ENCODE measurements around the gene TRIM9.

Gene TRIM9

GRCh38 chr14:51041108-51041531 lies 53.8 kb downstream of the TRIM9 start:
- Histone ChIP-seq H4K20me1 (ENCODE audit: insufficient read depth, low read length, poor library complexity, severe bottlenecking) (no peaks in the 10 kb centered on the region), H3K79me2 (ENCODE audit: insufficient read depth, low read length) (no peaks in the 10 kb centered on the region), H3K9ac (ENCODE audit: low read depth, low read length, poor library complexity, severe bottlenecking) (no peak overlapping the region), H3K9me2 (replicated peaks; ENCODE audit: low read depth, low read length) (no peaks in the 10 kb centered on the region), H3K4me3 (ENCODE audit: low read length, poor library complexity, severe bottlenecking) (no peak overlapping the region), H3K4me1 (ENCODE audit: insufficient read depth, low read length, poor library complexity, severe bottlenecking) (peaks cover 8% of the 10 kb centered on the region), H3K9me3 (ENCODE audit: insufficient read depth, low read depth, low read length) (no peaks in the 10 kb centered on the region), H3K36me3 (ENCODE audit: insufficient read depth, low read length) (no peaks in the 10 kb centered on the region), H2AFZ (ENCODE audit: low read length) (no peak overlapping the region), H3F3A (ENCODE audit: low read depth) (no peaks in the 10 kb centered on the region), H3K27me3 (ENCODE audit: insufficient read depth, low read length, poor library complexity, severe bottlenecking) (no peaks in the 10 kb centered on the region), H3K4me2 (ENCODE audit: low read depth, low read length, poor library complexity, severe bottlenecking) (no peak overlapping the region)
- TF ChIP-seq EZH2phosphoT487 (IDR thresholded peaks at IDR 0.05; ENCODE audit: borderline replicate concordance) (no peak), CTCF (conservative IDR thresholded peaks at IDR 0.05; ENCODE audit: low read length) (no peak)

- H3K9me3 ChIP-seq (ENCODE audit: insufficient read depth, low read depth, low read length): no peaks in the 10 kb centered on the region
Measured at GRCh38 chr14:51039252-51039651, 55.7 kb downstream of the TRIM9 start.

GRCh38 chr14:51035611-51036192 lies 59.2 kb downstream of the TRIM9 start:
- Histone ChIP-seq H3F3A (ENCODE audit: low read depth) (no peaks in the 10 kb centered on the region), H3K9me2 (replicated peaks; ENCODE audit: low read depth, low read length) (no peaks in the 10 kb centered on the region), H3K36me3 (ENCODE audit: insufficient read depth, low read length) (no peaks in the 10 kb centered on the region), H2AFZ (ENCODE audit: low read length) (no peak overlapping the region), H3K4me2 (ENCODE audit: low read depth, low read length, poor library complexity, severe bottlenecking) (no peak overlapping the region), H3K27me3 (ENCODE audit: insufficient read depth, low read length, poor library complexity, severe bottlenecking) (no peaks in the 10 kb centered on the region), H3K4me1 (ENCODE audit: insufficient read depth, low read length, poor library complexity, severe bottlenecking) (no peaks in the 10 kb centered on the region), H3K4me3 (ENCODE audit: low read length, poor library complexity, severe bottlenecking) (no peak overlapping the region), H4K20me1 (ENCODE audit: insufficient read depth, low read length, poor library complexity, severe bottlenecking) (no peaks in the 10 kb centered on the region), H3K9me3 (ENCODE audit: insufficient read depth, low read depth, low read length) (no peaks in the 10 kb centered on the region), H3K9ac (ENCODE audit: low read depth, low read length, poor library complexity, severe bottlenecking) (no peak overlapping the region), H3K79me2 (ENCODE audit: insufficient read depth, low read length) (no peaks in the 10 kb centered on the region)
- TF ChIP-seq CTCF (conservative IDR thresholded peaks at IDR 0.05; ENCODE audit: low read length): no peak
- TF ChIP-seq EZH2phosphoT487 (IDR thresholded peaks at IDR 0.05; ENCODE audit: borderline replicate concordance): no peak

More at GRCh38 chr14:51039252-51039651, 55.7 kb downstream of the TRIM9 start:
- Histone ChIP-seq H3K9me2 (replicated peaks; ENCODE audit: low read depth, low read length) (no peaks in the 10 kb centered on the region), H3K79me2 (ENCODE audit: insufficient read depth, low read length) (no peaks in the 10 kb centered on the region), H3K27me3 (ENCODE audit: insufficient read depth, low read length, poor library complexity, severe bottlenecking) (no peaks in the 10 kb centered on the region), H3K4me3 (ENCODE audit: low read length, poor library complexity, severe bottlenecking) (no peak overlapping the region), H3K9ac (ENCODE audit: low read depth, low read length, poor library complexity, severe bottlenecking) (no peak overlapping the region), H3K4me2 (ENCODE audit: low read depth, low read length, poor library complexity, severe bottlenecking) (no peak overlapping the region), H2AFZ (ENCODE audit: low read length) (no peak overlapping the region), H3F3A (ENCODE audit: low read depth) (no peaks in the 10 kb centered on the region), H4K20me1 (ENCODE audit: insufficient read depth, low read length, poor library complexity, severe bottlenecking) (no peaks in the 10 kb centered on the region), H3K4me1 (ENCODE audit: insufficient read depth, low read length, poor library complexity, severe bottlenecking) (no peaks in the 10 kb centered on the region), H3K36me3 (ENCODE audit: insufficient read depth, low read length) (no peaks in the 10 kb centered on the region)
- TF ChIP-seq CTCF (conservative IDR thresholded peaks at IDR 0.05; ENCODE audit: low read length) (no peak), EZH2phosphoT487 (IDR thresholded peaks at IDR 0.05; ENCODE audit: borderline replicate concordance) (no peak)
